K562 (cell line): ENCODE results near the gene DNMT1. TPM values are rescaled to one million over a fixed set of nuclear protein-coding genes. Genes with fewer than 3 reads are reported as not detected.
A peak's percentile ranks its signal among the peaks of the same experiment; 100 is the strongest.

Experiments
- ATAC-seq: fragments of 200-7000 bp; cut with Tn5 transposase; 3 replicates; pipeline ENCODE4 v1.9.1; 2020; ENCODE audit warnings: moderate library complexity
- BruUV-seq: library from RNA; stranded (reverse); fragments of 400-500 nt; replicated peaks from 2 replicates; lab custom pipeline; 2021; lab: Mats Ljungman, UMichigan
- CTCF ChIA-PET: fragments of 300-600 bp; formaldehyde crosslinking; extraction: SDS; loops from one replicate; lab custom pipeline; 2021; ENCODE audit warnings: low intra/inter-chr PET ratio; lab: Yijun Ruan, JAX
- POLR2A ChIA-PET: fragments of 300-600, 350-650 bp; sonication (Branson Sonifier 250); formaldehyde crosslinking; extraction: SDS; loops from one replicate; lab custom pipeline; 2021; ENCODE audit warnings: antibody characterized with exemption, inconsistent platforms; lab: Yijun Ruan, JAX
- DNase-seq, 4 experiments: peaks; one replicate each; pipeline versions ENCODE4 v3.0.0 to v3.0.0-alpha.2; 2011 to 2018; ENCODE audit warnings: low spot score in 3 of 4, mixed read lengths in 3 of 4; ENCODE audit errors: extremely low read depth in 1 of 4
- FAIRE-seq: peaks from 2 replicates; lab custom pipeline; 2011; peaks lifted over from hg19 to GRCh38; lab: Jason Lieb, UNC
- H2AFZ ChIP-seq: 2 replicates; pipeline ENCODE4 v1.6.0; 2011; ENCODE audit warnings: low read depth, low read length, control low read depth, inconsistent platforms
- H3K27ac ChIP-seq: fragments of 200-600 bp; 3 replicates; pipeline ENCODE4 v1.8.0; 2011; ENCODE audit warnings: low read depth, mild to moderate bottlenecking, control low read depth, inconsistent platforms, low read length, moderate library complexity, mixed read lengths; ENCODE audit errors: extremely low read depth
- H3K27me3 ChIP-seq, 2 experiments: fragments of 300-600 bp in 1 of 2; 2 replicates in 1 of 2; 3 replicates in 1 of 2; pipeline versions ENCODE4 v1.6.0 to v1.8.0; 2011; ENCODE audit warnings: inconsistent platforms in 2 of 2, low read length in 2 of 2, mild to moderate bottlenecking in 1 of 2, mixed read lengths in 1 of 2, moderate library complexity in 1 of 2; ENCODE audit not compliant: control insufficient read depth in 2 of 2, insufficient read depth in 2 of 2
- H3K36me3 ChIP-seq: fragments of 300-600 bp; 3 replicates; pipeline ENCODE4 v1.8.0; 2011; ENCODE audit warnings: mild to moderate bottlenecking, low read length, inconsistent platforms; ENCODE audit not compliant: control insufficient read depth, insufficient read depth
- H3K4me1 ChIP-seq, 2 experiments: fragments of 200-600 bp in 1 of 2; replicated peaks in 1 of 2; 2 replicates in 1 of 2; 3 replicates in 1 of 2; pipeline versions ENCODE4 v1.5.1 to v1.8.0; 2011; ENCODE audit warnings: inconsistent platforms in 2 of 2, low read length in 2 of 2, mild to moderate bottlenecking in 1 of 2, mixed read lengths in 1 of 2, moderate library complexity in 1 of 2; ENCODE audit not compliant: control insufficient read depth in 2 of 2, insufficient read depth in 2 of 2
- H3K4me2 ChIP-seq: 2 replicates; pipeline ENCODE4 v1.6.1; 2011; ENCODE audit warnings: low read length, control low read depth, inconsistent platforms, mixed read lengths; ENCODE audit not compliant: insufficient read depth
- H3K4me3 ChIP-seq: fragments of 200-600 bp; sonication (generic), shearing (Covaris generic); 2 replicates; pipeline ENCODE4 v1.5.1; 2016; ENCODE audit warnings: control low read depth, inconsistent platforms
- H3K79me2 ChIP-seq: fragments of 200-600 bp; 3 replicates; pipeline ENCODE4 v1.8.0; 2011; ENCODE audit warnings: low read length, inconsistent platforms; ENCODE audit not compliant: control insufficient read depth, insufficient read depth
- H3K9ac ChIP-seq, 2 experiments: 2 replicates each; pipeline versions ENCODE4 v1.6.0 to v1.6.1; 2011; ENCODE audit warnings: low read depth in 2 of 2, low read length in 2 of 2, control low read depth in 1 of 2, inconsistent platforms in 1 of 2, mild to moderate bottlenecking in 1 of 2, mixed read lengths in 1 of 2; ENCODE audit not compliant: insufficient read depth in 1 of 2
- H3K9me1 ChIP-seq: one replicate; pipeline ENCODE4 v1.6.0; 2011; ENCODE audit warnings: inconsistent platforms, mild to moderate bottlenecking, low read length, moderate library complexity; ENCODE audit not compliant: control insufficient read depth, insufficient read depth
- H3K9me3 ChIP-seq: replicated peaks from 2 replicates; pipeline ENCODE4 v1.5.1; 2011; ENCODE audit warnings: low read depth, low read length, inconsistent platforms; ENCODE audit not compliant: control insufficient read depth, insufficient read depth
- H4K20me1 ChIP-seq: replicated peaks from 2 replicates; pipeline ENCODE4 v1.6.1; 2011; ENCODE audit warnings: low read length, inconsistent platforms, mixed read lengths; ENCODE audit not compliant: control insufficient read depth, insufficient read depth
- ADNP ChIP-seq: fragments of 200-800 bp; sonication (Bioruptor generic); IDR thresholded peaks from 2 replicates; pipeline ENCODE4 v1.6.1; 2016; ENCODE audit warnings: missing genetic modification characterization, missing compliant biosample characterization
- BCOR ChIP-seq: fragments of 450-650 bp; IDR thresholded peaks from 2 replicates; pipeline ENCODE4 v1.6.1; 2016
- BRD9 ChIP-seq: fragments of 450-650 bp; IDR thresholded peaks from 2 replicates; pipeline ENCODE4 v1.6.1; 2018; ENCODE audit warnings: low read depth; ENCODE audit not compliant: partially characterized antibody
- CREM ChIP-seq: IDR thresholded peaks from 2 replicates; pipeline ENCODE4 v1.6.1; 2014; ENCODE audit warnings: antibody characterized with exemption, low read depth
- HDAC1 ChIP-seq, 2 experiments: fragments of 450-650 bp; IDR thresholded peaks; 2 replicates each; pipeline ENCODE4 v1.6.1; 2016 to 2017; ENCODE audit warnings: inconsistent platforms in 1 of 2, mild to moderate bottlenecking in 1 of 2, moderate library complexity in 1 of 2
- RB1 ChIP-seq: fragments of 450-650 bp; IDR thresholded peaks from 2 replicates; pipeline ENCODE4 v1.6.1; 2017; ENCODE audit warnings: low read depth, mild to moderate bottlenecking
- RBM25 ChIP-seq: fragments of 200-400 bp; formaldehyde crosslinking; IDR thresholded peaks from 2 replicates; pipeline ENCODE4 v1.6.1; 2018; ENCODE audit warnings: low read length, low read depth, moderate library complexity; ENCODE audit not compliant: severe bottlenecking
- RCOR1 ChIP-seq, 2 experiments: IDR thresholded peaks; 2 replicates each; pipeline ENCODE4 v1.6.1; 2012; ENCODE audit warnings: low read depth in 2 of 2, low read length in 2 of 2, borderline replicate concordance in 1 of 2, improper control_type of control experiment in 1 of 2
- SMARCA5 ChIP-seq: fragments of 450-650 bp; IDR thresholded peaks from 2 replicates; pipeline ENCODE4 v1.6.1; 2016
- SNIP1 ChIP-seq: fragments of 450-650 bp; IDR thresholded peaks from 2 replicates; pipeline ENCODE4 v1.7.1; 2017; ENCODE audit warnings: low read depth, mild to moderate bottlenecking
- TAF1 ChIP-seq: IDR thresholded peaks from 2 replicates; pipeline ENCODE4 v1.6.1; 2011; ENCODE audit warnings: mild to moderate bottlenecking, low read length, moderate library complexity; ENCODE audit not compliant: insufficient read depth, control insufficient read depth, severe bottlenecking; ENCODE audit errors: extremely low read depth
- TOE1 ChIP-seq, 2 experiments: fragments of 450-650 bp in 1 of 2; sonication (generic) in 1 of 2; formaldehyde crosslinking in 1 of 2; IDR thresholded peaks; 2 replicates each; pipeline versions ENCODE4 v1.7.1 to v1.8.0; 2016 to 2022; ENCODE audit warnings: borderline replicate concordance in 2 of 2, mild to moderate bottlenecking in 2 of 2, antibody characterized with exemption in 1 of 2, inconsistent platforms in 1 of 2, low read depth in 1 of 2, missing genetic modification reagents in 1 of 2, moderate library complexity in 1 of 2
- ZFP36 ChIP-seq: fragments of 150-350 bp; IDR thresholded peaks from 2 replicates; pipeline ENCODE4 v1.6.1; 2018; ENCODE audit warnings: low read length, low read depth; ENCODE audit not compliant: partially characterized antibody
- WGBS: fragments of 100-300 bp; shearing (Covaris generic); methylation state at CpG from one replicate; pipeline ENCODE4 v1.1.6; 2016; ENCODE audit warnings: low coverage, mixed read lengths; ENCODE audit not compliant: insufficient coverage; ENCODE audit errors: missing lambda C conversion rate; 5-methylcytosine and 5-hydroxymethylcytosine counted together
- in situ Hi-C: fragments of 300-500 bp; cut with MboI; formaldehyde crosslinking; loops from 4 replicates; pipeline ENCODE4 v1.15.0; 2018; ENCODE audit warnings: inconsistent platforms, mixed read lengths
- intact Hi-C: fragments of 100-400 bp; cut with micrococcal nuclease; formaldehyde crosslinking; loops from 2 replicates; pipeline ENCODE4 v1.14.2; 2022
- polyA plus RNA-seq, 8 experiments: library from polyadenylated mRNA; depleted of rRNA in 4 of 8; stranded (reverse) in 5 of 8; unstranded in 3 of 8; fragments of >200 nt; fragmentation: Nextera tagmentation in 2 of 8; fragmentation: Illumina TruSeq in 1 of 8; extraction: Ambion mirVana in 2 of 8; extraction: Trizol in 1 of 8; gene quantifications; 2 replicates each; pipeline versions ENCODE4 v1.2.1 to v1.2.3, GENCODE V29; 2011 to 2014; ENCODE audit warnings: inconsistent platforms in 1 of 8, missing spikeins in 1 of 8
- total RNA-seq, 7 experiments: library from RNA; depleted of rRNA in 6 of 7; stranded (reverse); fragments of >200 nt in 6 of 7; fragmentation: Illumina TruSeq in 2 of 7; extraction: Trizol in 2 of 7; gene quantifications; 2 replicates each; pipeline versions ENCODE4 v1.2.1 to v1.2.3, GENCODE V29; 2011 to 2021; ENCODE audit warnings: low replicate concordance in 1 of 7
- TF ChIP-seq, protein P1 (sequence below): fragments of 200-800 bp; sonication (Bioruptor generic); IDR thresholded peaks from 2 replicates; pipeline ENCODE4 v1.6.1; 2017; ENCODE audit warnings: missing genetic modification characterization, missing compliant biosample characterization
- TF ChIP-seq, protein P2 (sequence below), 3 experiments: fragments of 200-800 bp in 1 of 3; fragments of 250-450 bp in 1 of 3; fragments of 450-650 bp in 1 of 3; sonication (Bioruptor Pico) in 1 of 3; sonication (Bioruptor generic) in 1 of 3; formaldehyde crosslinking in 1 of 3; IDR thresholded peaks; 2 replicates each; pipeline versions ENCODE4 v1.6.1 to v1.8.0; 2016 to 2022; ENCODE audit warnings: mild to moderate bottlenecking in 2 of 3, missing genetic modification characterization in 2 of 3, missing compliant biosample characterization in 1 of 3, moderate library complexity in 1 of 3
- TF ChIP-seq, protein P3 (sequence below): sonication (generic); formaldehyde crosslinking; IDR thresholded peaks from 2 replicates; pipeline ENCODE4 v1.8.0; 2022; ENCODE audit warnings: missing genetic modification reagents, mild to moderate bottlenecking, borderline replicate concordance

Gene DNMT1
- total and polyA plus RNA-seq, 9 of the 15 experiments (the other 6 are each of a cell fraction or from before 2014, with no cell fraction given) = 80.1 to 271 (median 121) TPM

DNA sequence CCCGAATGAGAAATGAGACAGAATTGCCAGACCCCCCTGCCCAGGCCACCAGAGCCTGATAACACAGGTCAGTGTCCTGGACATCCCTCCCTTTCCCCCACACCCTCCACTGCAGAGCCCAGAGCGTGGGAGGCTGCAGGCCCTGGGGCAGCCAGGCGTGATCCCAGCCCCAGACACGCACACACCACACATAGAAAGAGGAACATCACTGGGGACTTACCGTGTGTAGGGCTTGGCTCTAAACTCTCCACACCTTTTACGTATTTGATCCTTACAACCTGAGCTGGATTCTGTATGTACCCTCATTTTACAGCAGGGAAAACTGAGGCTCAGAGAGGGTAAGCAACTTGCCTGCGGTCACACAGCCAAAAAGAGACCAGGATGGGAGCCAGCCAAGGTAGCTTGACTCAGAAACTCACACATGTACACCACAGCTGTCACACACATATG, 91.9 kb downstream of the DNMT1 start:
- peak overlapping the region; percentile 21 to 84; a peak in 3 of 4 replicates for H3K9ac ChIP-seq
- FAIRE-seq = peak; percentile 35
- 43% methylated on average over 7 of the region's 7 CpGs for WGBS
- DNase-seq = peak in 1 of 4 experiments; percentile 47
- H3K36me3 ChIP-seq = peaks cover 9% of the 10 kb centered on the region; the same call in 2 of the 3 replicates
- POLR2A ChIA-PET = no interaction called here
- ATAC-seq = no peak
- H3K4me3 ChIP-seq = no peak overlapping the region
- no TSS peak for BruUV-seq
- H3K27me3 ChIP-seq = no peaks in the 10 kb centered on the region
- intact Hi-C loops = no loop called here
- H3K27ac ChIP-seq = peak overlapping the region; percentile 31; the same call in 1 of the 3 replicates
- H3K9me3 ChIP-seq = no peaks in the 10 kb centered on the region
- H3K4me1 ChIP-seq = peaks cover 34% of the 10 kb centered on the region in 2 experiments
- peaks cover 21% of the 10 kb centered on the region for H3K79me2 ChIP-seq
- H4K20me1 ChIP-seq = no peaks in the 10 kb centered on the region
- no peaks in the 10 kb centered on the region for H3K9me1 ChIP-seq
- in situ Hi-C loops = no loop called here
- peak overlapping the region; percentile 81 for H2AFZ ChIP-seq
- CTCF ChIA-PET = interaction anchor here (0.6 kb wide), 2 partner anchors 33 to 116 kb away, joined by 3 to 4 read pairs; no protein-coding TSS in a partner anchor
- H3K4me2 ChIP-seq = peak overlapping the region; percentile 23; the same call in 1 of the 2 replicates
- TF ChIP-seq HDAC1 (IDR thresholded peaks at IDR 0.05) = peak in 1 of 2 experiments; percentile 58; a peak in 1 of 4 replicates
- TF ChIP-seq, protein P1, sequence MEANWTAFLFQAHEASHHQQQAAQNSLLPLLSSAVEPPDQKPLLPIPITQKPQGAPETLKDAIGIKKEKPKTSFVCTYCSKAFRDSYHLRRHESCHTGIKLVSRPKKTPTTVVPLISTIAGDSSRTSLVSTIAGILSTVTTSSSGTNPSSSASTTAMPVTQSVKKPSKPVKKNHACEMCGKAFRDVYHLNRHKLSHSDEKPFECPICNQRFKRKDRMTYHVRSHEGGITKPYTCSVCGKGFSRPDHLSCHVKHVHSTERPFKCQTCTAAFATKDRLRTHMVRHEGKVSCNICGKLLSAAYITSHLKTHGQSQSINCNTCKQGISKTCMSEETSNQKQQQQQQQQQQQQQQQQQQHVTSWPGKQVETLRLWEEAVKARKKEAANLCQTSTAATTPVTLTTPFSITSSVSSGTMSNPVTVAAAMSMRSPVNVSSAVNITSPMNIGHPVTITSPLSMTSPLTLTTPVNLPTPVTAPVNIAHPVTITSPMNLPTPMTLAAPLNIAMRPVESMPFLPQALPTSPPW (CRISPR knock-in tag) = peak; percentile 70
- peak in 1 of 2 experiments; percentile 35; a peak in 1 of 4 replicates for TF ChIP-seq RCOR1 (IDR thresholded peaks at IDR 0.05; ENCODE audit: borderline replicate concordance in 1 of 2, low read depth in 2 of 2, low read length in 2 of 2)
- no peak for TF ChIP-seq TAF1
- peak; percentile 98 for TF ChIP-seq BCOR
- peak; percentile 48; the same call in 1 of the 2 replicates for TF ChIP-seq ADNP
- peak; percentile 94 for TF ChIP-seq SMARCA5
- TF ChIP-seq TOE1 (IDR thresholded peaks at IDR 0.05; ENCODE audit: borderline replicate concordance) = no peak
- TF ChIP-seq TOE1 (CRISPR knock-in tag; IDR thresholded peaks at IDR 0.05; ENCODE audit: borderline replicate concordance, low read depth) = no peak
- TF ChIP-seq, protein P2, sequence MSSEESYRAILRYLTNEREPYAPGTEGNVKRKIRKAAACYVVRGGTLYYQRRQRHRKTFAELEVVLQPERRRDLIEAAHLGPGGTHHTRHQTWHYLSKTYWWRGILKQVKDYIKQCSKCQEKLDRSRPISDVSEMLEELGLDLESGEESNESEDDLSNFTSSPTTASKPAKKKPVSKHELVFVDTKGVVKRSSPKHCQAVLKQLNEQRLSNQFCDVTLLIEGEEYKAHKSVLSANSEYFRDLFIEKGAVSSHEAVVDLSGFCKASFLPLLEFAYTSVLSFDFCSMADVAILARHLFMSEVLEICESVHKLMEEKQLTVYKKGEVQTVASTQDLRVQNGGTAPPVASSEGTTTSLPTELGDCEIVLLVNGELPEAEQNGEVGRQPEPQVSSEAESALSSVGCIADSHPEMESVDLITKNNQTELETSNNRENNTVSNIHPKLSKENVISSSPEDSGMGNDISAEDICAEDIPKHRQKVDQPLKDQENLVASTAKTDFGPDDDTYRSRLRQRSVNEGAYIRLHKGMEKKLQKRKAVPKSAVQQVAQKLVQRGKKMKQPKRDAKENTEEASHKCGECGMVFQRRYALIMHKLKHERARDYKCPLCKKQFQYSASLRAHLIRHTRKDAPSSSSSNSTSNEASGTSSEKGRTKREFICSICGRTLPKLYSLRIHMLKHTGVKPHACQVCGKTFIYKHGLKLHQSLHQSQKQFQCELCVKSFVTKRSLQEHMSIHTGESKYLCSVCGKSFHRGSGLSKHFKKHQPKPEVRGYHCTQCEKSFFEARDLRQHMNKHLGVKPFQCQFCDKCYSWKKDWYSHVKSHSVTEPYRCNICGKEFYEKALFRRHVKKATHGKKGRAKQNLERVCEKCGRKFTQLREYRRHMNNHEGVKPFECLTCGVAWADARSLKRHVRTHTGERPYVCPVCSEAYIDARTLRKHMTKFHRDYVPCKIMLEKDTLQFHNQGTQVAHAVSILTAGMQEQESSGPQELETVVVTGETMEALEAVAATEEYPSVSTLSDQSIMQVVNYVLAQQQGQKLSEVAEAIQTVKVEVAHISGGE (CRISPR knock-in tag; IDR thresholded peaks at IDR 0.05) = no peak
- peak; percentile 62 for TF ChIP-seq BRD9
- TF ChIP-seq RB1 = no peak
- peak; percentile 88 for TF ChIP-seq RBM25
- TF ChIP-seq CREM = 0 out of 2 replicates have a peak, but pooled peaks have one; percentile 10
- TF ChIP-seq SNIP1 = no peak
- peak; percentile 91 for TF ChIP-seq ZFP36
- TF ChIP-seq, protein P3, sequence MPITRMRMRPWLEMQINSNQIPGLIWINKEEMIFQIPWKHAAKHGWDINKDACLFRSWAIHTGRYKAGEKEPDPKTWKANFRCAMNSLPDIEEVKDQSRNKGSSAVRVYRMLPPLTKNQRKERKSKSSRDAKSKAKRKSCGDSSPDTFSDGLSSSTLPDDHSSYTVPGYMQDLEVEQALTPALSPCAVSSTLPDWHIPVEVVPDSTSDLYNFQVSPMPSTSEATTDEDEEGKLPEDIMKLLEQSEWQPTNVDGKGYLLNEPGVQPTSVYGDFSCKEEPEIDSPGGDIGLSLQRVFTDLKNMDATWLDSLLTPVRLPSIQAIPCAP = no peak
